Measurements from ENCODE around the gene TRIP10. TPM values are rescaled to one million over a fixed set of nuclear protein-coding genes. Genes with fewer than 3 reads are reported as not detected.
A peak's percentile ranks its signal among the peaks of the same experiment; 100 is the strongest.

TRIP10 gene
- total and polyA plus RNA-seq, 2 of the 13 experiments (the other 11 are each of a cell fraction or from before 2014, with no cell fraction given) = 32.5 to 33.2 TPM

DNA sequence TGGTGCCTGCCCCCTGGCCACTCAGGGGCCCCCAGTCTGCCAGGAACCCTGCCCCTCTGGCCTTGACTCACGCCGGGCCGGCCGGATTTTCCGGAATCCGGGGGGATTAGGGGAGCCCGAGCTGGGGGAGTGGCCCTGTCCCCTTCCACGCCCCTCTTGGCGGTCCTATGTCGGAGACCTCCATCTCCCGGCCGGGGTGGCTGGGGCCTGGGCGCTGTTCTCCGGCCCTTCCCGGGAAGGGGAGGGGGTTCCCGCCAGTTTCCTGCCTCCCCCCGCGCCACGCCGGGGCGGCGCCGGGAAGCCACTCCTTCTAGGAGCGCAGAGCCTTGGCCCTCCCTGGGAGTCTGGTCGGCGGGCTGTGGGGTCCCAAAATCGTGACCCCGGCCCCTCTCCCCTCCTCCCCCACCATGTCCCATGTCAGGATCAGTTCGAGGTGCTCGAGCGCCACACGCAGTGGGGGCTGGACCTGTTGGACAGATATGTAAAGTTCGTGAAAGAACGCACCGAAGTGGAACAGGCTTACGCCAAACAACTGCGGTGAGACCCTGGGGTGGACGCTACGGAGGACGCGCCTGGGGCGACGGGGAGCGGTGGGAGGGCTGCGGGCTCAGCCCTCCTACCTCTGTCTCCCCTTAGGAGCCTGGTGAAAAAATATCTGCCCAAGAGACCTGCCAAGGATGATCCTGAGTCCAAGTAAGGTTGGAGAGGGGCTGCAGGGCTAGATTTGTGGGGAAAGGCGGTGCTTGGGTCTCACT is 1.3 kb downstream of the TRIP10 start (continued):
- TF ChIP-seq TMF1 (CRISPR knock-in tag; IDR thresholded peaks at IDR 0.05; ENCODE audit: low read depth) = no peak
- no peak for TF ChIP-seq ZBTB42 (CRISPR knock-in tag; IDR thresholded peaks at IDR 0.05)
- TF ChIP-seq KAT8 (CRISPR knock-in tag; IDR thresholded peaks at IDR 0.05) = no peak
- no peak for TF ChIP-seq ZNF350 (CRISPR knock-in tag; IDR thresholded peaks at IDR 0.05; ENCODE audit: borderline replicate concordance, low read depth)
- no peak for TF ChIP-seq SYNCRIP (IDR thresholded peaks at IDR 0.05; ENCODE audit: insufficient read depth, low read depth, low read length)
- TF ChIP-seq, protein P1, sequence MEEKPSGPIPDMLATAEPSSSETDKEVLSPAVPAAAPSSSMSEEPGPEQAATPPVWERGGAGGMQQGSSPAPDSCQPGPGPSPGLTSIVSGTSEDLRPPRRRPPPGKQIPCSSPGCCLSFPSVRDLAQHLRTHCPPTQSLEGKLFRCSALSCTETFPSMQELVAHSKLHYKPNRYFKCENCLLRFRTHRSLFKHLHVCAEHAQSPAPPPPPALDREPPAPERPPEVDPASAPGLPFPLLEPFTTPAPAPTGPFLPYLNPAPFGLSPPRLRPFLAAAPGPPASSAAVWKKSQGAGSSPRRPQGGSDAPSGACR (CRISPR knock-in tag; IDR thresholded peaks at IDR 0.05) = no peak
- TF ChIP-seq, protein P2, sequence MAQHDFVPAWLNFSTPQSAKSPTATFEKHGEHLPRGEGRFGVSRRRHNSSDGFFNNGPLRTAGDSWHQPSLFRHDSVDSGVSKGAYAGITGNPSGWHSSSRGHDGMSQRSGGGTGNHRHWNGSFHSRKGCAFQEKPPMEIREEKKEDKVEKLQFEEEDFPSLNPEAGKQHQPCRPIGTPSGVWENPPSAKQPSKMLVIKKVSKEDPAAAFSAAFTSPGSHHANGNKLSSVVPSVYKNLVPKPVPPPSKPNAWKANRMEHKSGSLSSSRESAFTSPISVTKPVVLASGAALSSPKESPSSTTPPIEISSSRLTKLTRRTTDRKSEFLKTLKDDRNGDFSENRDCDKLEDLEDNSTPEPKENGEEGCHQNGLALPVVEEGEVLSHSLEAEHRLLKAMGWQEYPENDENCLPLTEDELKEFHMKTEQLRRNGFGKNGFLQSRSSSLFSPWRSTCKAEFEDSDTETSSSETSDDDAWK (CRISPR knock-in tag; IDR thresholded peaks at IDR 0.05) = no peak
- no peak for TF ChIP-seq STAG1 (CRISPR knock-in tag; IDR thresholded peaks at IDR 0.05)
- no peak for TF ChIP-seq ZSCAN25 (CRISPR knock-in tag; IDR thresholded peaks at IDR 0.05)
- TF ChIP-seq, protein P3, sequence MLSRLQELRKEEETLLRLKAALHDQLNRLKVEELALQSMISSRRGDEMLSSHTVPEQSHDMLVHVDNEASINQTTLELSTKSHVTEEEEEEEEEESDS (CRISPR knock-in tag; IDR thresholded peaks at IDR 0.05; ENCODE audit: borderline replicate concordance) = no peak
- no peak for TF ChIP-seq POGZ (CRISPR knock-in tag; IDR thresholded peaks at IDR 0.05)
- no peak for TF ChIP-seq SCMH1 (CRISPR knock-in tag; IDR thresholded peaks at IDR 0.05; ENCODE audit: borderline replicate concordance)
- TF ChIP-seq CHCHD3 (CRISPR knock-in tag; IDR thresholded peaks at IDR 0.05) = no peak
- no peak for TF ChIP-seq MZF1 (CRISPR knock-in tag; IDR thresholded peaks at IDR 0.05; ENCODE audit: borderline replicate concordance)
- TF ChIP-seq ZNF615 (CRISPR knock-in tag; IDR thresholded peaks at IDR 0.05; ENCODE audit: borderline replicate concordance) = no peak
- no peak for TF ChIP-seq FOXC1 (CRISPR knock-in tag; IDR thresholded peaks at IDR 0.05; ENCODE audit: borderline replicate concordance)
- no peak for TF ChIP-seq BRD4 (CRISPR knock-in tag; IDR thresholded peaks at IDR 0.05)
- TF ChIP-seq FLYWCH1 (CRISPR knock-in tag; IDR thresholded peaks at IDR 0.05) = no peak
- no peak for TF ChIP-seq ZNF383 (CRISPR knock-in tag; IDR thresholded peaks at IDR 0.05; ENCODE audit: borderline replicate concordance)
- TF ChIP-seq, protein P4, sequence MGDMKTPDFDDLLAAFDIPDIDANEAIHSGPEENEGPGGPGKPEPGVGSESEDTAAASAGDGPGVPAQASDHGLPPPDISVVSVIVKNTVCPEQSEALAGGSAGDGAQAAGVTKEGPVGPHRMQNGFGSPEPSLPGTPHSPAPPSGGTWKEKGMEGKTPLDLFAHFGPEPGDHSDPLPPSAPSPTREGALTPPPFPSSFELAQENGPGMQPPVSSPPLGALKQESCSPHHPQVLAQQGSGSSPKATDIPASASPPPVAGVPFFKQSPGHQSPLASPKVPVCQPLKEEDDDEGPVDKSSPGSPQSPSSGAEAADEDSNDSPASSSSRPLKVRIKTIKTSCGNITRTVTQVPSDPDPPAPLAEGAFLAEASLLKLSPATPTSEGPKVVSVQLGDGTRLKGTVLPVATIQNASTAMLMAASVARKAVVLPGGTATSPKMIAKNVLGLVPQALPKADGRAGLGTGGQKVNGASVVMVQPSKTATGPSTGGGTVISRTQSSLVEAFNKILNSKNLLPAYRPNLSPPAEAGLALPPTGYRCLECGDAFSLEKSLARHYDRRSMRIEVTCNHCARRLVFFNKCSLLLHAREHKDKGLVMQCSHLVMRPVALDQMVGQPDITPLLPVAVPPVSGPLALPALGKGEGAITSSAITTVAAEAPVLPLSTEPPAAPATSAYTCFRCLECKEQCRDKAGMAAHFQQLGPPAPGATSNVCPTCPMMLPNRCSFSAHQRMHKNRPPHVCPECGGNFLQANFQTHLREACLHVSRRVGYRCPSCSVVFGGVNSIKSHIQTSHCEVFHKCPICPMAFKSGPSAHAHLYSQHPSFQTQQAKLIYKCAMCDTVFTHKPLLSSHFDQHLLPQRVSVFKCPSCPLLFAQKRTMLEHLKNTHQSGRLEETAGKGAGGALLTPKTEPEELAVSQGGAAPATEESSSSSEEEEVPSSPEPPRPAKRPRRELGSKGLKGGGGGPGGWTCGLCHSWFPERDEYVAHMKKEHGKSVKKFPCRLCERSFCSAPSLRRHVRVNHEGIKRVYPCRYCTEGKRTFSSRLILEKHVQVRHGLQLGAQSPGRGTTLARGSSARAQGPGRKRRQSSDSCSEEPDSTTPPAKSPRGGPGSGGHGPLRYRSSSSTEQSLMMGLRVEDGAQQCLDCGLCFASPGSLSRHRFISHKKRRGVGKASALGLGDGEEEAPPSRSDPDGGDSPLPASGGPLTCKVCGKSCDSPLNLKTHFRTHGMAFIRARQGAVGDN (CRISPR knock-in tag; IDR thresholded peaks at IDR 0.05) = peak; percentile 62
- TF ChIP-seq ZNF572 (CRISPR knock-in tag; IDR thresholded peaks at IDR 0.05) = no peak

Data from HepG2 (cell line).